ENCODE data around the gene LDLR.

DNA sequence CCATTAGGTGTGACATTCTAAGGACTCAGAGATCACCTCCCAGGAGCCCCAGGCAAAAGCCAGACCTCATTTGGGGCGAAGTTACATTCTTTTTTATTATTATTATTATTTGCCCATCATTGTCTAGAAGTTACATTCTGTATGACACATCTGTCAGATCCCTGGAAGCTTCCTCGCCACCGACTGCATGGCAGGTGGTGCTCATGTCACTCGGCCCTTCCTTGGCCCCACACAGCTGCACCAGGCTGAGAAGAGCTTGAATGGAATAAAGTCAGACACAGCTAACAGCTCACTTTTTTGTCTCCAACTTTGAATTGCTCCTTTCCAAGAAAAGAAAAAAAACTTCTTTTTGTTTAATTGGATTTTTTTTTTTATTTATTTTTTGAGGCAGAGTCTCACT is 41.4 kb upstream of the LDLR start:
- no peak for TF ChIP-seq CTCF (IDR thresholded peaks at IDR 0.05)
- TF ChIP-seq EP300 (IDR thresholded peaks at IDR 0.05) = no peak

Data from sigmoid colon (tissue), 4 donors.